Loucy (cell line): ENCODE measurements around the gene ADAD2.

ENCODE experiments used
- CTCF ChIP-seq: fragments of 200-600 bp; sonication (generic); conservative IDR thresholded peaks from 2 replicates; pipeline ENCODE4 v1.5.1; 2014; ENCODE audit warnings: mild to moderate bottlenecking, antibody characterized with exemption, low read length
- EZH2phosphoT487 ChIP-seq: fragments of 200-600 bp; IDR thresholded peaks from 2 replicates; pipeline ENCODE4 v1.6.1; 2018; ENCODE audit warnings: antibody characterized with exemption, mild to moderate bottlenecking, moderate library complexity, borderline replicate concordance

- TF ChIP-seq CTCF (no peak), EZH2phosphoT487 (no peak)
Observed at GRCh38 chr16:84197466-84198128, 6.6 kb downstream of the ADAD2 start.
